NCI-H1092 treated with DMSO at 0.1 percent for 48 hours (cell line): Measurements from ENCODE around the gene DPY19L2.
"Not testable (repeated sequence)": the region's sequence is repeated elsewhere in the genome, so short reads cannot be mapped to it uniquely, and the experiment has no call there.

Experiments used
- DNase-seq: peaks from one replicate; lab custom pipeline; 2025; lab: John Stamatoyannopoulos, UW

The DPY19L2 gene

DNA sequence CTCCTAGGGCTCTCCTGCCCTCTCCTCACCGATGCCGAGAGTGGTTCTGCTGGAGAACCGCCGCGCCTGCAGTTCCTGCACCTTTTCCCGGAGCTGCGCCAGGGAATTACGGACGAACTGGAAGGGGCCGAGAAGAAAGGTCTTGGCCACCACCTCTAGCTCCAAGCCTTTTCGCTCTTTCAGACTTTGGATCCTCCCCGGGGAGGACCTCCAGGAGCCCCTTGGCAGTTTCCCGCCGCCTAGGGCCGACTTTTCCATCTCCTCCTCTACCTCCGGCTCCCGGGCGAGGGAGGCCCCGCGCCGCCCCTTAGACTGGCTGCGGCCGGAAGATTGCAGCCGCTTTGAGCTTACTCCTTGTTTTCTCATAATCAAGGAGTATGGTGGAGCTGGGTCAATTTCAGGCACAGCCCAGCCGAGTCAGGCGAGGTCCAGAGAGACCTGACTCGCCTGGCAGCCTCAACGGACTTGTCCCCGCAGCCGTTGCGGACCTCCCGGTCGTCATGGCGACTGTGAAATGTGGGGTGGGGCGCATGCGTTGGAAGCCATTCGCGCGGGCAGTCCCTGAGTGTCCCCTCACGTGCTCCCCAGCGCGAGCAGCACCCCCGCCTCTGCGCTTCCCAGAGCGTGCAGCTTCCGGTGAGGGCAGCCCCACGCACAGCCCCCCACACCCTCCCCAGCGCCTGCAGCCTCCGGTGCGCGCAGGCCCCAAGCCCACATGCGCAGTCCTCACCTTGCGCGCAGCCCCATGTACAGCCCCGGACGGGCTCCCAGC is at the start of gene DPY19L2:
Gene DPY19L2, minus strand, starts transcription at position 466 of the 772 bp plus-strand sequence. Its CDS starts 100 bp downstream, at position 366.
- DNase-seq: peak; percentile 86

DNA sequence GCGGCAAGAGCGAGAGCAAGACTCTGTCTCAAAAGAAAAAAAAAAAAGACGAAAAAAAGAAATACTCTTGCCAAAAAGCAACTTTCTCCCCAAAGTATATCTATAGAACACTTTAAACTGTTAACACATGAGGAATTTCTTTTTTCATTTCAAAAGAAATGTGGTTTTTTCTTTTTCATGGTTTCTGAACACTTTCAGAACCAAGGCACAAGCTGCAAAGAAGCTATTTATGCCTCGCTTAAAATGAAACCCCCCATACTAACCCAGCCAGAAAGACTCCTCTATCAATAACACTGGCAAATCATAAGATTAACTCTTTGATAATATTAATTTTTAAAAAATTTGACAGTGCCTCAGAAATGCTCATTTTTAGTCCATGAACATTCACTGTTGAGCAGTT is 48.6 kb upstream of the DPY19L2 start:
- DNase-seq: not testable (repeated sequence)

- DNase-seq: not testable (repeated sequence)
Measured at GRCh38 chr12:63715107-63715625, 46.9 kb upstream of the DPY19L2 start.

- not testable (repeated sequence) for DNase-seq
Measured at GRCh38 chr12:63714409-63714808, 46.1 kb upstream of the DPY19L2 start.

GRCh38 chr12:63713681-63714075 is 45.4 kb upstream of the DPY19L2 start:
- not testable (repeated sequence) for DNase-seq

DNA sequence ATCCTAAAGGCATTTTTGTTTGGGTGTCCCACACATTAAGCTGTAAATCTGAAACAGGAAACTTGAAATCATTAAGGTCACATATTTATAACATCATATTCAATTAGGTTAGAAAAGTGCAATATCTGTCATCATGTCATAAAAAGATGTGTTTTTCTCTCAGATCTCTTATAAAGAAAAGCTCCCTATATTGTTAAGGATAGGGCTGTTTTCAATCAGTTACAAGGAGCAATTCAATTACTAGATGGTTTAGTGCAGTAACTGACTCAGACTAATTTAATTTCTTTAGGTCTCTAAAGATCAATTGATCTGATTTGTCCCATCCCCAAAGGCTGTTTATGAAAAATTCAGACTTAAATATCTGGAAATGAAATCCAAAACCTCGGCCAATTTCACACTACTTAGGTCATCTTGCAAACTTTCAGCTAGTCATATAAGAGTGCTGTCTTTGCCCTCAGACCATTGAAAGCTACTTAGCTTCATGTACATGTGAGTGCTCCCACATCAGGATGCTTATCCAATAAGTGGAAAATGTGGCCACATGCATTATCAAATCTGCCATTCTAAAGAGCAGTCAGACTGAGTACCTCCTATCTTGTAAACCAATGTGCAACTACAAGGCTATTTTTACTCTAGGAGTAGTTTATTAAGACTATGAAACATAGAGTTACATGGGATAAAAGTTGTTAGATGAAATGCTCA is 44.8 kb upstream of the DPY19L2 start:
- not testable (repeated sequence) for DNase-seq

GRCh38 chr12:63712376-63712974 is 44.2 kb upstream of the DPY19L2 start:
- DNase-seq: not testable (repeated sequence)

GRCh38 chr12:63711339-63711738 is 43.0 kb upstream of the DPY19L2 start:
- not testable (repeated sequence) for DNase-seq

DNA sequence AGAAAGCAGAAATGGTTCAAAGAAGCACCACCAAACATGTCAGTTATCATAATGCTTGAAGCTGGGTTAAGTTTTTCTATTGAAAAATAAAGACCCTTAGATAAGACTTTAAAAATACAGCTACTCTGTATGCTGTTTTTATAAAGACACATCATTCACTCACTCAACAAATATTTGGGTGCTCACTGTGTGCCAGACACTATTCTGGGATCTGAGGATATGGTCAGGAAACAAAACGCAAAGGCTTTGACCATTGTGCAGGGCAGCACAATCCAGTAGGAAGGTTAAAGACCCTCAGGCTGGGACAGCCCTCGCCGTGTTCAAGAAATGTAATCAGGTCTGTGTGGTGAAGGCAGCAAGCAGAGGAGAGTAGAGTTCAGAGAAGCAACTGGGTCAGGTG is 38.0 kb upstream of the DPY19L2 start:
- no peak for DNase-seq

DNA sequence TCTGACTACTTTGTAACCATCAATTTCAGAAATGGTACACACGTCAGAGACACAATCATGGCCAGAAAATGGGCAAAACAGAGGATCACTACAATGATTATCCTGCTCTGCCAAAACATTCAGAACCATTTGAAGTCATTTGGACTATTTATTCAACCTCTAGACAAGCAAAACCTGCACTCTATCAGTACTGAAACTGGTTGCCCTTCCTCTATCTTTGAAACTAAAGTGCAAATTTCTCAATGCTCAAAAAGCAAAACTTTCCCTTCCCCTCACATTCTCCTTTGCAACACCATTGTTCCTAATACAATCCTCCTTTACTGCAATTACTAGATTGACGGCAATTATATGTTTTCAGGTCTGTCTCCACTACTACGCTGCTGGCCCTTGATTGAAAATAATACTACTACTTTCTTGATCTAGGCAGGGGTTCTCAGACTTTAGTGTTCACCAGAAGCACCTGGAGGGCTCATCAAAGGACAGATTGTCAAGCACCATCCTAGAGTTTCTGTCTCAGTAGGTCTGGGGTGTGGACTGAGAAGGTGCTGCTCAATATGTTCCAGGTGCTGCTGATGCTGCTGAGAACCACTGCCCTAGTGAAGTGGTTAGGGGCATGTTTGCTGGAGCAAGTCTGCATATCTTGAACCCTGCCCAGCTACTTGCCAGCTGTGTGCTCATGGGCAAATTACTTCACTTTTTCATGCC is 31.5 kb upstream of the DPY19L2 start:
- DNase-seq: not testable (repeated sequence)

DNA sequence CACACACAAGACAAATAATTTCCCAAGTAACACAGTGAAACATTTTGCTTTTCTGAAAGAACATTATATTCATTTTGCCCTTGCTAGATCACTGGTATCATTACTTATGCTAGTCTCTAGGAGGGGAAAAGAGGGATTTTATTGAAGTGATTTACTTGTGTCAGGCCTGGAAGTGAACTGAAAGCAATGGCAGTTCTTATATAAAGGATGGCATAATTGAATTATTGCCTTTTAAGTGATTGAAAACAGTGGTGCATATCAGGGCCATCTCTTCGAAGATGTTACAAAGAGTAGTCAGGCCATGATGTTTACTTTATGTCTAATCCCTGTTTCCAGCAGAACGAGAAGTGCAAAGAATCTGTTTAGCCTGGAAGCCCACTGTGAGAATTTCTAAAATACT is 30.7 kb upstream of the DPY19L2 start:
- DNase-seq: not testable (repeated sequence)

DNA sequence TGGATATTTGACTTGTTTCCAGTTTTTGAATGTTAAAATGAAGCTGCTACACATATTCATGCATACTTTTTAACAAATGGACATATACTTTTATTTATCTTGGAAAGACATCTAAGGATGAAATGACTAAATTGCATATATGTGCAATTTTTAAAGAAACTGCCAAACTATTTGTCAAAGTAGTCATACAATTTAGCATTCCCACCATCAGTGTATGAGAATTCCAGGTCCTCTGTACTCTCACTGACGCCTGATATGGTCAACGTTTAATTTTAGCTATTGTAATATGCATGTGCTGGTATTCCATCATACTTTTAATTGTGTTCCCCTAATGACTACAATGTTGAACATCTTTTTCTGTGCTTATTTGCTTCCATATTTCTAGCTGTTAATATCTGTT is 22.5 kb upstream of the DPY19L2 start:
- not testable (repeated sequence) for DNase-seq

GRCh38 chr12:63689141-63689540 is 20.8 kb upstream of the DPY19L2 start:
- not testable (repeated sequence) for DNase-seq

DNA sequence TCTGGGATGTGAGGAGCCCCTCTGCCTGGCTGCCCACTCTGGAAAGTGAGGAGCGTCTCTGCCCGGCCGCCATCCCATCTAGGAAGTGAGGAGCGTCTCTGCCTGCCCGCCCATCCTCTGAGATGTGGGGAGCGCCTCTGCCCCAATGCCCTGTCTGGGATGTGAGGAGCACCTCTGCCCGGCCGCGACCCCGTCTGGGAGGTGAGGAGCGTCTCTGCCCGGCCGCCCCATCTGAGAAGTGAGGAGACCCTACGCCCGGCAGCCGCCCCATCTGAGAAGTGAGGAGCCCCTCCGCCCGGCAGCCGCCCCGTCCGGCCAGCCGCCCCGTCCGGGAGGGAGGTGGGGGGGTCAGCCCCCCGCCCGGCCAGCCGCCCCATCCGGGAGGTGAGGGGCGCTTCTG is 18.3 kb upstream of the DPY19L2 start:
- DNase-seq: not testable (repeated sequence)

GRCh38 chr12:63685789-63686188 is 17.5 kb upstream of the DPY19L2 start:
- not testable (repeated sequence) for DNase-seq

DNA sequence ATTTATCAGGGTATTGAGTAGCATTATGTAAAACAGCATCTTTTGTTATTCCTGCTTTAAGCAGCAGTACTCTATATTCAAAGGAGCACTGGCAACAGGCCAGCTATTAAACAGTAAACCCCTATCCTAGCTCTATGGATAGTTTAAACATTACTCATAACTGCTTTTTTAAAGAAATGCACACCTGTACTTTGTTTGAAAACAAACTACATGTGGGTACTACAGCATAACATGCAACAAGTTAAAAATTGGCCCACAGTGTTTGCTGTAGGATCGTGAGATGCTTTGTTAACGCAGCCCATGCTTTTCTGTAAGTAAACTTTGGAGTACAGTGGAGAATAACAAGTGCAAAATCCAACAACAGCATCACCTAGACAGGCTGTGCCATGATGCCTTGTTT is 14.3 kb upstream of the DPY19L2 start:
- not testable (repeated sequence) for DNase-seq

- DNase-seq: not testable (repeated sequence)
Measured at GRCh38 chr12:63680758-63681157, 12.5 kb upstream of the DPY19L2 start.

- DNase-seq: not testable (repeated sequence)
Measured at GRCh38 chr12:63672550-63672949, 4.3 kb upstream of the DPY19L2 start.

DNA sequence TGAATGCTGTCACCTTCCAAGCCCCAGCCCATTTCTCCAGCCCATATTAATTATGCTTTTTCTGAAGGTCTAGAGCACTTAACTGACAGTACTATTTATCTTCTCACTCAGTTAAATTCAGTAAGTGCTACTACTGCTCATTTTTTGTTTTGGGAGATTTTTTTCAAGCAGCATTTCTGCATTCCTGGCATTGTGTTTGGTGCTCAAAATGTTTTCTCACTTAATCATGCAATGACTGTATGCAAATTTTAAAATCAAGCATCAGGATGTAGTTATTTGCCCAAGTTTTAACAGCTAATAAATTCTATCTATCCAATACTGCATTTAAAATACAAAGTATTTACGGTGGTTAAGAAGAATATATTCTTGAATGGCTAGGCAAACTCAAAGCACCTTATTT is 1.6 kb upstream of the DPY19L2 start:
- not testable (repeated sequence) for DNase-seq

GRCh38 chr12:63669427-63669826 is 1.1 kb upstream of the DPY19L2 start:
- not testable (repeated sequence) for DNase-seq

GRCh38 chr12:63668800-63669365 is 590 bp upstream of the DPY19L2 start:
- DNase-seq: peak; percentile 63
